A549 (cell line): ENCODE measurements around the gene NOL9. TPM values are rescaled to one million over a fixed set of nuclear protein-coding genes. Genes with fewer than 3 reads are reported as not detected.

Experiments used
- ATAC-seq, 2 experiments: fragments of 200-7000 bp in 1 of 2; fragments of >200 bp in 1 of 2; cut with Nextera tagmentation in 1 of 2; cut with Tn5 transposase in 1 of 2; 3 replicates each; pipeline versions ENCODE4 v1.8.0 to v1.9.1; 2018 to 2020; ENCODE audit warnings: mild to moderate bottlenecking in 1 of 2, moderate library complexity in 1 of 2
- CTCF ChIA-PET: fragments of 300-600 bp; sonication (Branson Sonifier 250); formaldehyde crosslinking; extraction: SDS; loops from one replicate; lab custom pipeline; 2021; ENCODE audit warnings: antibody characterized with exemption, inconsistent platforms; lab: Yijun Ruan, JAX
- POLR2A ChIA-PET: fragments of 350-600 bp; formaldehyde crosslinking; extraction: SDS; loops from one replicate; lab custom pipeline; 2021; ENCODE audit warnings: antibody characterized with exemption, inconsistent platforms; lab: Yijun Ruan, JAX
- DNase-seq, 2 experiments: peaks; one replicate each; pipeline versions ENCODE4 v3.0.0 to v3.0.0-alpha.2; 2011 to 2016; ENCODE audit warnings: low read depth in 1 of 2, low spot score in 1 of 2
- FAIRE-seq: peaks from 2 replicates; lab custom pipeline; 2011; peaks lifted over from hg19 to GRCh38; lab: Jason Lieb, UNC
- H3K27ac ChIP-seq, 2 experiments: fragments of >200 bp; sonication (Bioruptor Twin); formaldehyde crosslinking; 3 replicates each; pipeline ENCODE4 v1.5.1; 2016 to 2017
- H3K4me1 ChIP-seq: fragments of >200 bp; sonication (Bioruptor Twin); formaldehyde crosslinking; 3 replicates; pipeline ENCODE4 v1.6.1; 2016
- H3K4me2 ChIP-seq: fragments of >200 bp; sonication (Bioruptor Twin); formaldehyde crosslinking; 3 replicates; pipeline ENCODE4 v1.6.1; 2016
- H3K4me3 ChIP-seq: fragments of >200 bp; sonication (Bioruptor Twin); formaldehyde crosslinking; 3 replicates; pipeline ENCODE4 v1.5.1; 2016
- H3K9me3 ChIP-seq: fragments of >200 bp; sonication (Bioruptor Twin); formaldehyde crosslinking; 3 replicates; pipeline ENCODE4 v1.6.1; 2016
- FOSL2 ChIP-seq, 2 experiments: fragments of 450-650 bp in 1 of 2; fragments of >200 bp in 1 of 2; sonication (Bioruptor Twin) in 1 of 2; formaldehyde crosslinking; IDR thresholded peaks; 2 replicates each; pipeline versions ENCODE4 v1.5.0 to v1.6.1; 2016 to 2020; ENCODE audit warnings: mild to moderate bottlenecking in 1 of 2, moderate library complexity in 1 of 2
- FOXS1 ChIP-seq: fragments of 250-450 bp; sonication (Bioruptor Pico); IDR thresholded peaks from 2 replicates; pipeline ENCODE4 v1.5.0; 2020; ENCODE audit warnings: mild to moderate bottlenecking, moderate library complexity
- GATA3 ChIP-seq: IDR thresholded peaks from 2 replicates; pipeline ENCODE4 v1.6.1; 2012; ENCODE audit warnings: borderline replicate concordance
- HDAC2 ChIP-seq: fragments of 200-600 bp; sonication (generic); IDR thresholded peaks from 2 replicates; pipeline ENCODE4 v1.6.1; 2016
- HES2 ChIP-seq: fragments of >200 bp; sonication (Bioruptor Twin); formaldehyde crosslinking; IDR thresholded peaks from 2 replicates; pipeline ENCODE4 v1.6.1; 2016
- HMGXB4 ChIP-seq: fragments of 250-450 bp; sonication (Bioruptor Pico); IDR thresholded peaks from 2 replicates; pipeline ENCODE4 v1.5.0; 2021; ENCODE audit warnings: mild to moderate bottlenecking, moderate library complexity, borderline replicate concordance
- HOXA7 ChIP-seq: fragments of 250-450 bp; sonication (Bioruptor Pico); IDR thresholded peaks from 2 replicates; pipeline ENCODE4 v1.5.0; 2020; ENCODE audit warnings: mild to moderate bottlenecking, moderate library complexity
- JUNB ChIP-seq: fragments of >200 bp; sonication (Bioruptor Twin); formaldehyde crosslinking; IDR thresholded peaks from 2 replicates; pipeline ENCODE4 v1.6.1; 2016
- KDM5A ChIP-seq: fragments of 200-600 bp; sonication (generic); IDR thresholded peaks from 2 replicates; pipeline ENCODE4 v1.6.1; 2016; ENCODE audit warnings: antibody characterized with exemption, mild to moderate bottlenecking
- NPAS2 ChIP-seq: fragments of 250-450 bp; sonication (Bioruptor Pico); IDR thresholded peaks from 2 replicates; pipeline ENCODE4 v1.8.0; 2022; ENCODE audit warnings: mild to moderate bottlenecking, moderate library complexity, borderline replicate concordance
- POLR2A ChIP-seq: IDR thresholded peaks from 2 replicates; pipeline ENCODE4 v1.6.1; 2012; ENCODE audit warnings: mild to moderate bottlenecking, low read length
- POLR2AphosphoS2 ChIP-seq: conservative IDR thresholded peaks from 2 replicates; pipeline ENCODE4 v1.6.1; 2012; ENCODE audit warnings: low read length, improper control_type of control experiment, inconsistent platforms
- RFX5 ChIP-seq: fragments of 450-650 bp; IDR thresholded peaks from 2 replicates; pipeline ENCODE4 v1.7.1; 2014; ENCODE audit warnings: antibody characterized with exemption, mild to moderate bottlenecking, moderate library complexity
- RNF2 ChIP-seq: fragments of 200-600 bp; sonication (generic); IDR thresholded peaks from 2 replicates; pipeline ENCODE4 v1.6.1; 2016; ENCODE audit warnings: low read depth, mild to moderate bottlenecking, antibody characterized with exemption, moderate library complexity, borderline replicate concordance
- SREBF2 ChIP-seq: fragments of 450-650 bp; IDR thresholded peaks from 2 replicates; pipeline ENCODE4 v1.6.1; 2014; ENCODE audit warnings: mild to moderate bottlenecking, moderate library complexity
- TP53 ChIP-seq: fragments of 250-450 bp; sonication (Bioruptor Pico); IDR thresholded peaks from 2 replicates; pipeline ENCODE4 v1.5.0; 2021; ENCODE audit warnings: mild to moderate bottlenecking, moderate library complexity
- ZSCAN20 ChIP-seq: fragments of 250-450 bp; sonication (Bioruptor Pico); IDR thresholded peaks from 2 replicates; pipeline ENCODE4 v1.8.0; 2022; ENCODE audit warnings: mild to moderate bottlenecking, moderate library complexity
- WGBS: methylation state at CpG from one replicate; pipeline ENCODE4 v1.1.6; 2017; ENCODE audit errors: missing lambda C conversion rate; 5-methylcytosine and 5-hydroxymethylcytosine counted together
- polyA plus RNA-seq, 4 experiments: library from polyadenylated mRNA; depleted of rRNA in 3 of 4; stranded (reverse); fragments of >200 nt; fragmentation: RNase III in 1 of 4; extraction: RNeasy Plus Mini Kit Qiagen cat#74134 plus additional on column Dnase treatment in 1 of 4; gene quantifications; 2 replicates in 3 of 4; 3 replicates in 1 of 4; pipeline ENCODE4 v1.2.3, GENCODE V29; 2011 to 2017
- TF ChIP-seq, protein P1 (sequence below): IDR thresholded peaks from 2 replicates; pipeline ENCODE4 v1.6.1; 2012; ENCODE audit warnings: low read depth, borderline replicate concordance
- TF ChIP-seq, protein P2 (sequence below): fragments of >200 bp; sonication (Bioruptor Twin); formaldehyde crosslinking; IDR thresholded peaks from 3 replicates; pipeline ENCODE4 v1.6.1; 2016
- TF ChIP-seq, protein P3 (sequence below): fragments of 250-450 bp; sonication (Bioruptor Pico); IDR thresholded peaks from 2 replicates; pipeline ENCODE4 v1.5.0; 2020; ENCODE audit warnings: low read depth, mild to moderate bottlenecking, moderate library complexity
- TF ChIP-seq, protein P4 (sequence below): IDR thresholded peaks from 2 replicates; pipeline ENCODE4 v1.6.1; 2012

Gene NOL9
- polyA plus RNA-seq, 2 of the 4 experiments (the other 2 are of a cell fraction): 4.4 to 19.3 TPM

- Histone ChIP-seq H3K4me2 (no peak overlapping the region), H3K9me3 (no peaks in the 10 kb centered on the region), H3K4me1 (no peaks in the 10 kb centered on the region), H3K27ac (no peak overlapping the region), H3K4me3 (no peak overlapping the region)
- 71% methylated on average over 16 of the region's 31 CpGs for WGBS
- FAIRE-seq: no peak
- no peak for DNase-seq
- ATAC-seq: no peak
- TF ChIP-seq KDM5A (no peak), HDAC2 (no peak), FOSL2 (IDR thresholded peaks at IDR 0.05) (no peak), FOSL2 (CRISPR knock-in tag; IDR thresholded peaks at IDR 0.05) (no peak), FOXS1 (CRISPR knock-in tag) (no peak), RFX5 (no peak), TP53 (CRISPR knock-in tag) (no peak), JUNB (no peak), RNF2 (no peak), HOXA7 (CRISPR knock-in tag) (no peak), GATA3 (no peak)
- TF ChIP-seq, protein P1, sequence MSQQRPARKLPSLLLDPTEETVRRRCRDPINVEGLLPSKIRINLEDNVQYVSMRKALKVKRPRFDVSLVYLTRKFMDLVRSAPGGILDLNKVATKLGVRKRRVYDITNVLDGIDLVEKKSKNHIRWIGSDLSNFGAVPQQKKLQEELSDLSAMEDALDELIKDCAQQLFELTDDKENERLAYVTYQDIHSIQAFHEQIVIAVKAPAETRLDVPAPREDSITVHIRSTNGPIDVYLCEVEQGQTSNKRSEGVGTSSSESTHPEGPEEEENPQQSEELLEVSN: no peak
- TF ChIP-seq, protein P2, sequence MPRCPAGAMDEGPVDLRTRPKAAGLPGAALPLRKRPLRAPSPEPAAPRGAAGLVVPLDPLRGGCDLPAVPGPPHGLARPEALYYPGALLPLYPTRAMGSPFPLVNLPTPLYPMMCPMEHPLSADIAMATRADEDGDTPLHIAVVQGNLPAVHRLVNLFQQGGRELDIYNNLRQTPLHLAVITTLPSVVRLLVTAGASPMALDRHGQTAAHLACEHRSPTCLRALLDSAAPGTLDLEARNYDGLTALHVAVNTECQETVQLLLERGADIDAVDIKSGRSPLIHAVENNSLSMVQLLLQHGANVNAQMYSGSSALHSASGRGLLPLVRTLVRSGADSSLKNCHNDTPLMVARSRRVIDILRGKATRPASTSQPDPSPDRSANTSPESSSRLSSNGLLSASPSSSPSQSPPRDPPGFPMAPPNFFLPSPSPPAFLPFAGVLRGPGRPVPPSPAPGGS: no peak
- POLR2A ChIA-PET: no interaction called here
- CTCF ChIA-PET: interaction anchor here (1.5 to 8.8 kb wide), 4 partner anchors 15 to 48 kb away, joined by 3 to 54 read pairs (median 4); partner anchors contain the start of genes NOL9, PLEKHG5 and TAS1R1
Measured at GRCh38 chr1:6506210-6507036, 47.9 kb downstream of the NOL9 start.

- POLR2A ChIA-PET: no interaction called here
- H3K4me2 ChIP-seq: no peak overlapping the region
- no peak for FAIRE-seq
- 81% methylated on average over 5 of the region's 31 CpGs for WGBS
- no peaks in the 10 kb centered on the region for H3K9me3 ChIP-seq
- TF ChIP-seq, protein P3, sequence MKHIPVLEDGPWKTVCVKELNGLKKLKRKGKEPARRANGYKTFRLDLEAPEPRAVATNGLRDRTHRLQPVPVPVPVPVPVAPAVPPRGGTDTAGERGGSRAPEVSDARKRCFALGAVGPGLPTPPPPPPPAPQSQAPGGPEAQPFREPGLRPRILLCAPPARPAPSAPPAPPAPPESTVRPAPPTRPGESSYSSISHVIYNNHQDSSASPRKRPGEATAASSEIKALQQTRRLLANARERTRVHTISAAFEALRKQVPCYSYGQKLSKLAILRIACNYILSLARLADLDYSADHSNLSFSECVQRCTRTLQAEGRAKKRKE (CRISPR knock-in tag): no peak
- TF ChIP-seq RFX5: no peak
- no peak for TF ChIP-seq HMGXB4 (CRISPR knock-in tag)
- no peak for TF ChIP-seq TP53 (CRISPR knock-in tag)
- no peak for TF ChIP-seq ZSCAN20
- no peak for TF ChIP-seq RNF2
- no peak for TF ChIP-seq POLR2A
- TF ChIP-seq, protein P4, sequence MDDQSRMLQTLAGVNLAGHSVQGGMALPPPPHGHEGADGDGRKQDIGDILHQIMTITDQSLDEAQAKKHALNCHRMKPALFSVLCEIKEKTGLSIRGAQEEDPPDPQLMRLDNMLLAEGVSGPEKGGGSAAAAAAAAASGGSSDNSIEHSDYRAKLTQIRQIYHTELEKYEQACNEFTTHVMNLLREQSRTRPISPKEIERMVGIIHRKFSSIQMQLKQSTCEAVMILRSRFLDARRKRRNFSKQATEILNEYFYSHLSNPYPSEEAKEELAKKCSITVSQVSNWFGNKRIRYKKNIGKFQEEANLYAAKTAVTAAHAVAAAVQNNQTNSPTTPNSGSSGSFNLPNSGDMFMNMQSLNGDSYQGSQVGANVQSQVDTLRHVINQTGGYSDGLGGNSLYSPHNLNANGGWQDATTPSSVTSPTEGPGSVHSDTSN: no peak
- TF ChIP-seq, protein P1: no peak
- TF ChIP-seq POLR2AphosphoS2: no peak
- TF ChIP-seq NPAS2 (CRISPR knock-in tag): no peak
- no peak for TF ChIP-seq HES2
- no peak for TF ChIP-seq SREBF2
- DNase-seq: no peak
- no peak overlapping the region for H3K4me3 ChIP-seq
- H3K4me1 ChIP-seq: no peaks in the 10 kb centered on the region
- CTCF ChIA-PET: interaction anchor here (1.5 to 8.8 kb wide), 3 partner anchors 15 to 49 kb away, joined by 3 to 54 read pairs (median 5); partner anchors contain the start of genes NOL9, PLEKHG5 and TAS1R1
- no peak for ATAC-seq
- no peak overlapping the region for H3K27ac ChIP-seq
Measured at GRCh38 chr1:6505367-6506209, 48.7 kb downstream of the NOL9 start.
